DOHH2 (cell line): ENCODE measurements around the gene RAC3.

Source experiments
- H3F3A ChIP-seq: fragments of 200-600 bp; sonication (generic), shearing (Covaris generic); 2 replicates; pipeline ENCODE4 v1.6.0; 2016; ENCODE audit warnings: antibody characterized with exemption, mild to moderate bottlenecking; ENCODE audit not compliant: control insufficient read depth, insufficient read depth
- H3K27ac ChIP-seq: fragments of 200-600 bp; sonication (generic); 2 replicates; pipeline ENCODE4 v1.5.1; 2014; ENCODE audit warnings: low read depth, mild to moderate bottlenecking, low read length, moderate library complexity
- H3K27me3 ChIP-seq: fragments of 200-600 bp; sonication (generic); 2 replicates; pipeline ENCODE4 v1.6.1; 2014; ENCODE audit warnings: mild to moderate bottlenecking, low read length, mixed read lengths; ENCODE audit not compliant: control insufficient read depth
- H3K36me3 ChIP-seq: fragments of 200-600 bp; sonication (generic); 2 replicates; pipeline ENCODE4 v1.6.1; 2014; ENCODE audit warnings: mild to moderate bottlenecking, low read length, moderate library complexity, mixed read lengths; ENCODE audit not compliant: control insufficient read depth
- H3K4me1 ChIP-seq: fragments of 200-600 bp; sonication (generic); 2 replicates; pipeline ENCODE4 v1.6.1; 2014; ENCODE audit warnings: mild to moderate bottlenecking, low read length, mixed read lengths; ENCODE audit not compliant: control insufficient read depth
- H3K4me2 ChIP-seq: fragments of 200-600 bp; sonication (generic); 2 replicates; pipeline ENCODE4 v1.6.0; 2014; ENCODE audit warnings: mild to moderate bottlenecking, low read length, moderate library complexity
- H3K4me3 ChIP-seq: fragments of 200-600 bp; sonication (generic); 2 replicates; pipeline ENCODE4 v1.5.1; 2014; ENCODE audit warnings: mild to moderate bottlenecking, low read length, mixed read lengths
- H3K79me2 ChIP-seq: fragments of 200-600 bp; sonication (generic); 2 replicates; pipeline ENCODE4 v1.6.1; 2014; ENCODE audit warnings: mild to moderate bottlenecking, low read length, mixed read lengths; ENCODE audit not compliant: control insufficient read depth
- H3K9me2 ChIP-seq: fragments of 200-600 bp; sonication (generic); replicated peaks from 2 replicates; pipeline ENCODE4 v1.6.1; 2014; ENCODE audit warnings: mild to moderate bottlenecking, low read length, mixed read lengths; ENCODE audit not compliant: control insufficient read depth
- H3K9me3 ChIP-seq: fragments of 200-600 bp; sonication (generic); 2 replicates; pipeline ENCODE4 v1.6.1; 2014; ENCODE audit warnings: antibody characterized with exemption, low read length, mixed read lengths; ENCODE audit not compliant: control insufficient read depth, insufficient read depth
- H4K20me1 ChIP-seq: fragments of 200-600 bp; sonication (generic); 2 replicates; pipeline ENCODE4 v1.6.0; 2014; ENCODE audit warnings: low read depth, mild to moderate bottlenecking, antibody characterized with exemption, low read length, moderate library complexity; ENCODE audit not compliant: control insufficient read depth, insufficient read depth
- CTCF ChIP-seq: fragments of 200-600 bp; sonication (generic); IDR thresholded peaks from one replicate; pipeline ENCODE4 v1.5.1; 2014; ENCODE audit warnings: antibody characterized with exemption, mild to moderate bottlenecking, low read depth, low read length; ENCODE audit not compliant: poor library complexity, severe bottlenecking
- EZH2phosphoT487 ChIP-seq: fragments of 200-600 bp; sonication (generic); IDR thresholded peaks from 2 replicates; pipeline ENCODE4 v1.6.1; 2017; ENCODE audit warnings: borderline replicate concordance, mild to moderate bottlenecking, antibody characterized with exemption, low read length, moderate library complexity, mixed read lengths

RAC3 gene

GRCh38 chr17:82047914-82048570 is 16.6 kb downstream of the RAC3 start:
- Histone ChIP-seq H3K9me3 (no peaks in the 10 kb centered on the region), H3K4me1 (peaks cover 15% of the 10 kb centered on the region), H3K9me2 (no peaks in the 10 kb centered on the region), H4K20me1 (peaks cover 3% of the 10 kb centered on the region; the same call in 1 of the 2 replicates), H3K27me3 (no peaks in the 10 kb centered on the region), H3K27ac (no peak overlapping the region), H3K4me2 (no peak overlapping the region), H3K79me2 (peaks cover 13% of the 10 kb centered on the region), H3K4me3 (no peak overlapping the region), H3F3A (no peaks in the 10 kb centered on the region), H3K36me3 (no peaks in the 10 kb centered on the region)
- TF ChIP-seq CTCF (no peak), EZH2phosphoT487 (no peak)

- Histone ChIP-seq H4K20me1 (peaks cover 3% of the 10 kb centered on the region; the same call in 1 of the 2 replicates), H3K27me3 (no peaks in the 10 kb centered on the region), H3K4me2 (no peak overlapping the region), H3K4me3 (no peak overlapping the region), H3K9me3 (no peaks in the 10 kb centered on the region), H3K4me1 (peaks cover 17% of the 10 kb centered on the region), H3F3A (no peaks in the 10 kb centered on the region), H3K36me3 (peaks cover 4% of the 10 kb centered on the region; the same call in 1 of the 2 replicates), H3K79me2 (peaks cover 19% of the 10 kb centered on the region), H3K9me2 (no peaks in the 10 kb centered on the region), H3K27ac (no peak overlapping the region)
- no peak for TF ChIP-seq EZH2phosphoT487
- no peak for TF ChIP-seq CTCF
Measured at GRCh38 chr17:82048571-82048971, 17.1 kb downstream of the RAC3 start.

GRCh38 chr17:82049106-82049505 is 17.6 kb downstream of the RAC3 start:
- H3K79me2 ChIP-seq: peaks cover 19% of the 10 kb centered on the region
- H3K4me3 ChIP-seq: no peak overlapping the region
- H3K27ac ChIP-seq: no peak overlapping the region
- no peaks in the 10 kb centered on the region for H3K9me3 ChIP-seq
- H3K36me3 ChIP-seq: peaks cover 4% of the 10 kb centered on the region; the same call in 1 of the 2 replicates
- no peak overlapping the region for H3K4me2 ChIP-seq
- no peaks in the 10 kb centered on the region for H3K27me3 ChIP-seq
- H3K4me1 ChIP-seq: peaks cover 17% of the 10 kb centered on the region
- H4K20me1 ChIP-seq: peaks cover 3% of the 10 kb centered on the region; the same call in 1 of the 2 replicates
- no peaks in the 10 kb centered on the region for H3F3A ChIP-seq
- no peak for TF ChIP-seq CTCF
- no peak for TF ChIP-seq EZH2phosphoT487
- H3K9me2 ChIP-seq: no peaks in the 10 kb centered on the region
